ENCODE data around the gene PTX3.

PTX3 gene

GRCh38 chr3:157447026-157447694, 10.5 kb downstream of the PTX3 start:
- H3K27ac ChIP-seq = peak overlapping the region; percentile 72
- H3K27me3 ChIP-seq = no peaks in the 10 kb centered on the region
- TF ChIP-seq CTCF (IDR thresholded peaks at IDR 0.05) = no peak
- H3K36me3 ChIP-seq = peaks cover 6% of the 10 kb centered on the region
- peaks cover 45 to 51% of the 10 kb centered on the region in 2 experiments for H3K4me1 ChIP-seq (ENCODE audit: control insufficient read depth in 1 of 2, insufficient read depth in 1 of 2, low read depth in 1 of 2, low read length in 1 of 2)
- no peaks in the 10 kb centered on the region for H3K9me3 ChIP-seq
- no peak overlapping the region for H3K4me3 ChIP-seq (ENCODE audit: low read depth in 1 of 2, low read length in 1 of 2)

GRCh38 chr3:157452097-157452496, 15.4 kb downstream of the PTX3 start:
- H3K4me1 ChIP-seq (ENCODE audit: control insufficient read depth in 1 of 2, insufficient read depth in 1 of 2, low read depth in 1 of 2, low read length in 1 of 2) = peaks cover 12 to 16% of the 10 kb centered on the region in 2 experiments
- H3K4me3 ChIP-seq (ENCODE audit: low read depth in 1 of 2, low read length in 1 of 2) = no peak overlapping the region
- H3K27me3 ChIP-seq = no peaks in the 10 kb centered on the region
- no peak for TF ChIP-seq CTCF (IDR thresholded peaks at IDR 0.05)
- no peaks in the 10 kb centered on the region for H3K9me3 ChIP-seq
- no peaks in the 10 kb centered on the region for H3K36me3 ChIP-seq
- peak overlapping the region; percentile 65 for H3K27ac ChIP-seq

- no peak for TF ChIP-seq CTCF (IDR thresholded peaks at IDR 0.05)
- peaks cover 12 to 16% of the 10 kb centered on the region in 2 experiments for H3K4me1 ChIP-seq (ENCODE audit: control insufficient read depth in 1 of 2, insufficient read depth in 1 of 2, low read depth in 1 of 2, low read length in 1 of 2)
- H3K36me3 ChIP-seq = no peaks in the 10 kb centered on the region
- no peaks in the 10 kb centered on the region for H3K9me3 ChIP-seq
- no peak overlapping the region for H3K4me3 ChIP-seq (ENCODE audit: low read depth in 1 of 2, low read length in 1 of 2)
- no peaks in the 10 kb centered on the region for H3K27me3 ChIP-seq
- H3K27ac ChIP-seq = no peak overlapping the region
These were observed 17.2 kb downstream of the PTX3 start for GRCh38 chr3:157453824-157454223.

DNA sequence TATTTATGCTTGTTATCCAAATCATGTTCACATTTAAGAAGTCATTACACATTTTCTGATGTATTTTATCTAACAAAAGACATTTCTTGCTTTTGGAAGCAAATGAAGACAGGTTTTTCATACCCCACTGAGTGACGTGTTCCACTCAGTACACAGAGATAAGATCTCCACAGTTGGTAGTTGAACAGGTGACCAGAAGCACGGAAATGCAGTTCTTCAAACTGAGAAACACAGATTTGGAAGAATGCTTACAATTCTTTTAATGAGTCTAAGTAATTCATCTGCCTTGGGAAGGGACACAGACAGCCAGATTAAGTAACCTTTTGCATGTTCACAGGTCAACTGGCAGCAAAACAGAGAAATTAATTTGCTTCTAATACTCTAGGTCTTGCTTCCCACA, 23.1 kb downstream of the PTX3 start:
- Histone ChIP-seq H3K27ac (no peak overlapping the region), H3K4me3 (ENCODE audit: low read depth in 1 of 2, low read length in 1 of 2) (no peak overlapping the region), H3K4me1 (ENCODE audit: control insufficient read depth in 1 of 2, insufficient read depth in 1 of 2, low read depth in 1 of 2, low read length in 1 of 2) (no peaks in the 10 kb centered on the region), H3K36me3 (no peaks in the 10 kb centered on the region), H3K27me3 (no peaks in the 10 kb centered on the region), H3K9me3 (no peaks in the 10 kb centered on the region)
- TF ChIP-seq CTCF (IDR thresholded peaks at IDR 0.05) = no peak

DNA sequence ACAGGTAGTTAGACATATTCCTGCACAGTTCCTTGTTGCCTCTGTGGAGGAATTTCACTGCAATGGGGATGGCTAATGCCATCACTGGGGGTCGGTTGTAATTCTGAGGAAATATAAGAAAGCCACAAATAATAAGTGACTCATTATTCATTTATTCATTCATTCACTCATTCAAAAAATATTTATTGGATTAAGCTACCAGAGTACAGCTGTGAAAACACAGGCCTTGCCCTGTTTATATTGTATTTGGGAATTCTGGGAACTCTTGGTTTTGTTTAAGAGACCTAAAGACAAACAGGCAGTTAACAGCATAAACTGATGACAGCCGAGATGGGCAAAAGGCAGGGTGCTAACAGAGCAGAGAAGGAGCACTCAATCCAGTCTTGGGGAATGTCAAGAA, 23.6 kb downstream of the PTX3 start:
- Histone ChIP-seq H3K36me3 (no peaks in the 10 kb centered on the region), H3K27ac (no peak overlapping the region), H3K9me3 (no peaks in the 10 kb centered on the region), H3K27me3 (no peaks in the 10 kb centered on the region), H3K4me1 (ENCODE audit: control insufficient read depth in 1 of 2, insufficient read depth in 1 of 2, low read depth in 1 of 2, low read length in 1 of 2) (no peaks in the 10 kb centered on the region), H3K4me3 (ENCODE audit: low read depth in 1 of 2, low read length in 1 of 2) (no peak overlapping the region)
- no peak for TF ChIP-seq CTCF (IDR thresholded peaks at IDR 0.05)
